GM21825 (cell line): ENCODE results near the gene RNF208.

ENCODE experiments used
- ATAC-seq: cut with Tn5 transposase; IDR thresholded peaks from one replicate; pipeline ENCODE4 v1.9.1; 2021; ENCODE audit warnings: mild to moderate bottlenecking, moderate library complexity; ENCODE audit not compliant: unreplicated experiment

Gene RNF208

DNA sequence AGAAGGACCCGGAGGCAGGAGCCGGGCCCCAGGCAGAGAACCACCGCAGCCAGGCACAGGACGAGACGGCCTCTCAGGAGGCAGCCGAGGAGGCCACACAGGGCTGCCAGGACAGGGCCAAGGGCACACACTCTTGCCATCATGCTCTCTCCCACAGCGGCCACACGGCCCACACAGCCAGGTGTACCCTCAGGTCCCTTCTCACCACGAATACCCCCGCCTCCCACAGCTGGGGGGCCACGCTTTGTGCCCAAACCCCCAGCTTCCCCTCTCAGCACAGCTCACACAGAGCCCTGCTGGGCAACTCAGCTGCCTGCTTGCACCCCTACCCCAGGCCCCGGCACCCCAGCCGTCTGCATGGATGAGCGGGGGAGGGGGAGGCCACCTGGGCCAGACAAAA, 28.3 kb downstream of the RNF208 start:
- ATAC-seq = no peak

DNA sequence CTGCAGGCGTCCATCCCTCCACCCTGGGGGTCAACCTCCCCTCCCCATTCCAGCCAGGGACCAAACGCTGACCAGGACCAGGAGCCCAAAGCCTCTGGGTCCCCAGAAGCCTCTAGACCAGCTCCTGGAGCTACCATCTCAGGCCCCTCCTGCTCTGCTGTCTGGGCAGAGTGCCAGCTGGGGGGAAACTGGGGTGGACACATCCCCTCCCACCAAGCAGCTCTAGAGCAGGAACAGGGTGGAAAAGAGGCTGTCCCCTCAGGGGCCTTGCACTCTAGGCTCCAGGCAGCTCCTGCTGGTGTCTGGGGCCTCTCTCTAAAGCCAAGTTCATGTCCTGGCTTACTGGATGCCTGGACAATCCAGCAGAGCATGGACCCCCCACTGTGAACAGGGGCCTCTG, 29.2 kb downstream of the RNF208 start:
- ATAC-seq = no peak

DNA sequence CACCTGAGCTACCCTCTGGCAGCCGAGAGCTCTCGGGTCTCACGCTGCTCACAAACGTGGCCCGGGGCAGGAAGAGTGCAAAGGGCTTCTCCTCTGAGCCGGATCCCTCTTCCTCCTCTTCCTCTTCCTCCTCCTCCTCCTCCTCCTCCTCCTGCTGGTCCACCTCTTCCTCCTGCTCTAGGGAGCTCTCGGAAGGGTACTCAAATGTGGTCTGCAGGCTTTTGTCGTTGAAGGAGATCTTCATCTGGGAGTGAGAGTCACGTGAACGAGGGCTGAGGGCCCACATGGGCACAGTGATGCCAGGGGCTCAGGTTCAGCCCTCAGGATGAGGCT, 29.6 kb downstream of the RNF208 start:
- no peak for ATAC-seq

DNA sequence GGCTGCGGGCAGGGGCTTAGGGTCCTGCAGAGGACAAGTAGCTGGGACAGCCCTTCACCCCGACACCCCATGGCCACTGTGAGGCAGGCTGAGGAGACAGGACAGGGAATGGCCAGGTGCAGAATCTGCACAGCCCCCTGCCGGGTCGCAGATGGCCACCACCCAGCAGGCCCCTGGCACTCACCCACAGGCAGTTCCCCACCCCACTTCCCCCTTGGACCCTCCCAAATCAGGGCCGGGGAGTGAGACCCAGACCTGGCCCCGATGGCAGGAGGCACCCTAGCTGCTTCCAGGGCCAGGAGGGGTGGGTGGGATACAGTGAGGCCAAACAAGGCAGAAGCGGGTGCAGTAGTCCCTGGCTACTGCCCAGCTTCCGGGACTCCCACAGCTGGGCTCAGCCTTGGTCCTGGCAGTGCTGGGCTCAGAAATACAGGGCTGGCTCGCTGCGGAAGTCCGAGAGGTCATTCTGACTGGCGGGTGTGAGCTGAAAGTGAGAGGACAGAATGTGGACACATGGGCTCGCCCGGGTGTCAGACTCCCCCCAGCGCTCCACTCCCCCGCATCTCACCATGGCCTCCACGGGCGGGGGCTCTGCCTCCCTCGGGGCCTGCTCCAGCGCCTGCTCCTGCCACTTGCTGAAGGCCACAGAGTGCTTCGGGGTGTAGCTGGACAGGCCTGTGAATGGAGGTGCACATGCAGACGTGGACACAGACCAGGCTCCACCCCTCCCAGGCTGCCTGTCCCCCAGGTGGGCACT, 30.2 kb downstream of the RNF208 start:
- ATAC-seq = no peak

DNA sequence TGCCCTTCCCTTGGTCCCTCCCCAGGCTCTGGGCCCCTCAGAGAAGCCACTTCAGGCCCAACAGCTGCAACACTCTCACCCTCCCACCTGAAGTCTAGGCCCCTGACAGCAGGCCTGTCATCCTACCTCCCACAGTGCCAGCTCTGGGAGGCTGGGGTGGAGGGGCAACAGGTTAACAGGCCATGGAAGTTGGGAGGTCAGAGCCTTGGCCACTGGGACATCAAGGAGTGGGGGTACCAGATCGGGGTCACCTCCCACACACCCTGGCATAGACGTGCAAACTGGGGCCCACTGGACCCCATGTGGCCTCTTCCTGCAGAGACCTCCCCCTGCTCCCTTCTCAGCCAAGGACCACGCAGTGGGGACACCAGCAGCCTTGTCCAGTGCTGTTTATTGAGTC, 30.8 kb downstream of the RNF208 start:
- no peak for ATAC-seq

DNA sequence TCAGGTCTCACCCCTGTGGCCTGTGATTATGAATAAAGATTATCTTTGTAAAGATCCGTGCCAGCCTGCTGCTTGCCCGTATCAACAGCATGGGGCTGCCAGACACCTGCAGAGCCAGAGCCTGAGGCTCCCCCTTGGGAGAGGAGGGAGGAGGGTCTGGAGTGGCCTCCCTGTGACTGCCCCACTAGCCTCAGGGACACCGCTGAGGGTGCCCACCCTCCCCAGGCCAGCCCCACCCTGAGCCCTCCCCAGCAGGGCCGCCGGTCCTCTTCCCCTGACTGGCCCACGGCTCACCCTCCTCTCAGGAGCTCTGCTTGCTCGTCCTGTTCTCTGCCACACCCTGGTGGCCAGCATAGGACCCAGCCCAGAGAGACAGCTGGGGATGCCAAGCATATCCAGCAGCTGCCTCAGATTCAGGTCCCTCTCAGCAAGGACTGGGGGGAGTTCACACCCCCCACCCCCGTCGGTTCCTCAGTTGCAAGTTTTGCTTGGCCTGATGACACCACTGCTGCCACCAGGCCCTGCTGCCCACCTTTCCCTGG, 31.7 kb downstream of the RNF208 start:
- no peak for ATAC-seq

DNA sequence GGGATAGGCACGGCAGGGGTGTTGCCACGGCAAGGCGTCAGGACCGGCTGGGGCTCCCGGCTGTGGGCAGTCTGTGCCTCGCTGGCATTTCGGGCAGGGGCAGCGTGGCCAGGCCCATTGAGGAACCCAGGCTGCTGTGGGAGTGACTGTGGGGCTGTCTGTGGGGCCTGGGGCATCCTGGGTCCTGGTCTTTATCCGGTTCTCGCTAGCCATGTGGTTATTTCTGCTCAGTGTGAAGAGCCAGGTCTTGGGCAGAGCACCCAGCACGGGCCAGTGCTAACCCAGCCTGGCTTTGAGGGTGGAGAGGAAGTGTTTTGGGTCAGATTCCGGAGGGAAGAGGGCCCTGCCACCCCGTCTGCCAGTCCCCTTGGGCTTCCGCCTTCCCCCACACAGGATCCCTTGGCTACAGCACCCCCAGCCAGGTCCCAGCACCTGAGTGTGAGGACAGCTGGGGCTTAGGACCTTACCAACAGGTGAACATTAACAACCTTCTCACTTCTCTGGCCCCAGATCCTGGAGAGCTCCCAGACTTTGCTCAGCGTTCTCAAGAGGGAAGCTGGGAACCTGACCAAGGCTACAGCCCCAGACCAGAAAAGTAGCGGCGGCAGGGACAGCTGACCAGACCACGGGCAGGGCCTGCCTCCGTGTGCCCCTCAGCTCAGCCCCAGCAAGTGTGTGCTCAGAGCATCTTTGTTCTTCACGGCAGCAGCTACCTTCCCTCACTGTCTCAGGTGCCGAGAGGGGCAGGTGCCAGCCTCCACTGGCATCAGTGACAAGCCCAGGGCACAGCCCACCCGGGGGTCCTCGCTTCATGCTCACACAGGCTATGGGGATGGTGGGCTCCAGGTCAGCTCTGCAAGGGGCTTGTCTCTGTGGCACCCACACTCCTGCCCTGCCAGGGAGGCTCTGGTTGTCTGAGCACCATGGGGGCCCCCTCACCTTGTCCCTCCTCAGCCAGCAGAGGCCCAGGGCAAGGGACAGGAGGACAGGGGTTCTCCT, 32.4 kb downstream of the RNF208 start:
- no peak for ATAC-seq

DNA sequence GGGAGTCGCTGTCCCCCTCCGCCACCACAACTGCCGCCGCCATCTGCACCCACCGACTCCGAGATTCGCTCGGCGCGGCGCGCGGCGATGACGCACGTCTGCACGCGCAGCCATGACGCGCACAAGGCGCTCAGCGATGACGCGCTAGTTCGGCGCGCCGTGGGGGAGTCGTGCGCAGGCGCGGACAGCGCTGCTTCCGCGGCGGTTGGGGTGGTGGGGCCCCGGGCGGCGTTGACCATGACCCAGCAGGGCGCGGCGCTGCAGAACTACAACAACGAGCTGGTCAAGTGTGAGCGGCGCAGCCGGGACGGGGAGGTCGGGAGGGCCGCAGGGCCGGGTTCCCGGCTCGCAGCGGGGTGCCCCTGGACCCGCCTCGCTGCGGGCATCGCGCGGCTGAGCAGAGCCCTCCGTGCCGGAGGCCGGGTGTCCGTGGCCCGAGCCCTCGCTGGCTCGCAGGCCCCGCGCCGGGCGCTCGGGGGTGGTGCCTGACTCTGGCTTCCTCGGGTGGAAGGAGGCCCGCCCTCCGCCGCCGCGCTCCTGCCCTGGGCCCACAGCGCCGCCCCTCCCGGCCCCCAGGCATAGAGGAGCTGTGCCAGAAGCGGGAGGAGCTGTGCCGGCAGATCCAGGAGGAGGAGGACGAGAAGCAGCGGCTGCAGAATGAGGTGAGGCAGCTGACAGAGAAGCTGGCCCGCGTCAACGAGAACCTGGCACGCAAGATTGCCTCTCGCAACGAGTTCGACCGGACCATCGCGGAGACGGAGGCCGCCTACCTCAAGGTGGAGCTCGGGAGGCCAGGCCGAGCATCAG, 33.3 kb downstream of the RNF208 start, which contains the start of the genes ANAPC2 and SSNA1:
ANAPC2 (minus strand) TSS at position 71 of the 807 bp plus-strand sequence; CDS start at position 43, 28 bp downstream.
SSNA1 (plus strand) TSS at position 187 of the 807 bp plus-strand sequence; CDS start at position 238, 51 bp downstream.
- peak; percentile 66 for ATAC-seq

DNA sequence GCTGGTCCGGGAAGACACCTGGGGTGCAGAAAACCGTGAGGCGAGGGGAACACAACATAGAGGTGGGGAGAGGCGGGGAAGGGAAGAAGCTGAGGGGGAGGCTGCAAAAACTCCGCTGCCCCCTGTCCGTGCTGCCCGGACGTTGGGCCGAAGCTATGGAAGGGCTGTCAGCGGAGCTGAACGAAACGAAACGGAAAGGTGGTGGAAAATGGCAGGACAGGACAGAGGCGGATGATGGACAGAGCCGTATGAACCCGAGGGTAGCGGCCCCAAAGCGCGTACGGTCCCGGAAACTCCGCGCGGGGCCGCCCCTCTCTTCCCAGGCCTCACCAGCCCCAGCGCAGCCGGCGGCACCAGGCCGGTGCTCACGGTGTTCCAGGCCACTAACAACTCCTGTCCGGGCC, 34.0 kb downstream of the RNF208 start:
- no peak for ATAC-seq

DNA sequence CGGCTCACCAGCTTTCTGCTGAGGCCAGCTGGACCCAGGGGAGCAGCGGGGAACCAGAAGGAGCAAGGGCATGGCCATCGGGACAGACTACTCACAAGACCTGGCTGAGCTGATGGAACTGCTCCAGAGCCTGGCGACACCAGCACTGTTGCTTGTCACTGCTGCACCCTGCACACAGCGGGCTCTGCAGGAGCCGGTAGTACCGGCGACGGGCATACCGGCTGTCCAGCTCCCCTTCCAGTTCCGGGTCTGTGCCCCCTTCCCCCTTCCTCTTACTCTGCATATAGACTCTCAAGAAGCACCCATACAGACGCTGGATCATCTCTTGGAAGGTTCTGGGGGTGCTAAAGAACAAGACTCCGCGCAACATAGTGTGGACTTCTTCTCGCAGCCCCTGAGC, 34.7 kb downstream of the RNF208 start:
- ATAC-seq = no peak

DNA sequence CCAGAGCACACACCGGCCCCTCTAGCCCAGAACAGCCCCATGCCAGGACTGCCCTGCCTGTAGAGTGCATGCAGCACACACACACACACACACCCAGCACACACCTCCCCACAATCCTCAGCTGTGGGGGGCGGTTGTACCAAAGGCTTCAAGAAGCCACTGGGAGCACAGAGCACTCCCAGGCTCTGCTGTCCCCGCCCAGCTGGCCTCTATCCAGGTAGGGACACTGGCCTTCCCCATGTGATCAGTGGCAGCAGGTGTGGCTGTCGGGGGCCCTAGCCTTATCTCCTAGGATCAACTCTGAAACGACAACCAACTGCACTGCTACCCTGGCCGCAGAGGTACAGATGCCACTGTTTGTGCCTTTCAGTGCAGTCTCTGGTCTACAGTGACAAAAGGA, 35.7 kb downstream of the RNF208 start:
- no peak for ATAC-seq

DNA sequence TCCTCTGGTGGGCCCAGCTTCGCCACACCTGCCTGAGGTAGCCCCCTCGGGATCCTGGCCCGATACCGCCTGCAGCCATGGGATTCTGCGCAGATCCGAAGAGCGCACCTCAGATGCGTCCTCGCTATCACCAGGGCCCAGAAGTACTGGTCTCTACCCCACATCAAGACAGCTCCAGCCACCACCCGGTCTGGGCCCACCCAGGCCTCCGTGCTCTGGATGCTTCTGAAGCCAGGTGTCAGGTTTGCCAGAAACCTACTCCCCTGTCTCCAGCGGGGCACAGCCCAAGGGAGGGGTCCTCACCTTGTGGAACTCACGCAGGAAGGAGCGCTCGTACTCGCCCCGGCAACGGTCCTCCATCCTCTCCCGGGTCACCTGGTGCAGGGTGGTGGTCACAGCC, 36.1 kb downstream of the RNF208 start:
- ATAC-seq = no peak

DNA sequence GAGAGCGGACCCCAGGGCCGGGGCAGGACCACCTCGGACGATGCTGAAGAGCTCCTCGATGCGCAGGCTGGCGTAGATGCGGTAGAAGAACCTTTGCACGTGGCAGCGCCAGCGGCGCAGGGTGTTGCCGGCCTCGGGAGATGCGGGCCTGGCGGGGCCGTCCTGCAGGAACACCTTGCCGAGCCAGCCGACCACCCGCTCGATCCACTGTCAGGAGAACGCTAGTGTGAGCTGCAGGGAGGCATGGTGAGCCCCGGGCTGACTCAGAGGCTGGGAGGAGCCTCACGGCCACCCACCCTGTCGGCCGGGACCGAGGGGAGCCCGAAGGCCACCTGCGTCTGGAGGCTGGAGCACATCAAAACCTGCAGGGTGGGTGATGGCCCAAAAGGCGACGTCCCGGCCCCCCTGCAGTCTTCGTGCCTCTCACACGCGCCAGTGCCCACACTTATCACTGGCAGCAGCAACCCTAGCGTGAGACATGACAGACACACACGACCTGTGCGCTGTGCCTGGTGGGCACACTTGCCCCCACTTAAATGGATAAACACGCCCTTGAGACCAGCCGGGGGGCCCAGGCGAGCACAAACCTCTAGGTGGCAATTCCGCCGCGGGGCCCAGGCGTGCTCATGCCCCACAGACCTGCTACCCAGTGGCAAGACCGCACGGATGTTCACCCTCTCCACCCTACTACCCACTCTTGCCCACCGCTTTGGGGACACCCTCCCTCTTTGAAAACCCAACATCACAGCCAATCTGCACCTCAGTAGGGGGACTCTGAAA, 37.0 kb downstream of the RNF208 start:
- no peak for ATAC-seq

DNA sequence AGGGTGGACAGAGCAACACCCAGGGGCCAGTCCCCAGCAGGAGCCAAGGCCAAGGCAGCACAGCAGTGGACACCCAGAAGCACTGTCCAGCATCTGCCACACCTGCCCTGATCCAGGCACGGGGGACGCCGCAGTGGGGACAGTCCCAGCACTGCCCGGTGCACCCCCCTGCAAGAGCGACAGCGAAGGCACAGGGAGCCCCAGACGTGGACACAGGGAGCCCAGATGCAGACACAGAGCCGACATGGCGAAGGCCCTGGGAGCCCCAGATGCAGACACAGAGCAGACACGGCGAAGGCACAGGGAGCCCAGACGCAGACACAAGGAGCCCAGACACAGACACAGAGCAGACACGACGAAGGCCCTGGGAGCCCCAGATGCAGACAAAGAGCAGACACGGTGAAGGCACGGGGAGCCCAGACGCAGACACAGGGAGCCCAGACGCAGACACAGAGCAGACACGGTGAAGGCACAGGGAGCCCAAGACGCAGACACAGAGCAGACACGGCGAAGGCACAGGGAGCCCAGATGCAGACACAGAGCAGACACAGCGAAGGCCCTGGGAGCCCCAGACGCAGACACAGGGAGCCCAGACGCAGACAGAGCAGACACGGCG, 38.0 kb downstream of the RNF208 start:
- ATAC-seq = no peak

DNA sequence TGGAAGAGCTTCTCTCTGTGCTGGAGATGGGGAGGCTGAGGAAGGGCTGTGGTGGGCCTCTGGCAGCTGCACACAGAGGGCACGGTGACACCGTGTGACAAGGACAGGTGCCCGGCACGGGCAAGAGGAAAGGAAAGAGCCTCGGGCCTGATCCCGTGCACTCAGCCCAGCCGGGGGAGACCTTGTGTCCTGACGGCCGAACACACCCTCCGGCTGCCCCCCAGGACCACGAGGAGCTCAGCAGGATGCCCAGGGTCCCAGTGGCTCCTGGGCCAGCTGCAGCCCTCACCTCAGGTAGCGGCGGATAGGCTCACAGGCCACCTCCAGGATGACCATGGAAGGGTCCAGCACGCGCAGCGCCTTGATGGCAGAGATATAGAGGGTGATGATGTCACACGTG, 39.2 kb downstream of the RNF208 start:
- no peak for ATAC-seq

DNA sequence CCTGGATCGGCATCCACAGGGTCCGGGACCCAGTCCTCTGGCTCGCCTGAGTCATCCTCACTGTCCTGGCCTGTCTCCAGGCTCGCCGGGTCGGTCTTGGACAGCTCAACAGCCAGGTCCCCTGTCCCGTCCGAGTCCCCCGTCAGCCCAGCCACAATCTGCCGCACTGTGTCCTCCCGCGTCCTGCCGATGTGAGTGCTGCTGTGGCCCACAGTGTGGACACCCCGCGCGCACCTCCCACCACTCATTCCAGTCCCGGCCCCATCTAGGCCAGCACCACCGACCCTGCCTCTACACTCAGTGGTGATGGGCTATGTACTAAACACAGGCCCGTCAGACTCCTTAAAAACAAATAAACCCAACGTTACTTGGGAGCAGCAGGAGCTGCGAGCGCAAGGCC, 40.4 kb downstream of the RNF208 start:
- ATAC-seq = no peak

DNA sequence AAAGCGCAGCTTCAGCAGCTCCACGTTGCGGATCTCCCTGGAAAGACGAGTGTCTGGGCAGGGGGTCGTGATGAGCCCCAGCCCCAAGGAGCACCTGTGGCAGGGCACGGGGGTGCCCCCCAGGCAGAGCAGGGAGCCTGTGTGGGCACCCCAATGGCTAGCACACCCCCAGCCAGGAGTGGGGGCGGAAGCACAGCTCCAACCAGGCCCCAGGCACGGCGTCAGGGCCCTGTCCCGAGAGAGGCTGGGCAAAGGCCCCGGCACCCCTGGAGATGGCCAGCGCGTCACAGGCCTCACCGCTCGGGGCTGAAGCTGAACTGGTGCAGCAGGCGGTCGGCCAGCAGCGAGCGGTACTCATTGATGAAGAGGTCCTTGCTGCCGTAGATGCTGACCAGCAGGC, 41.5 kb downstream of the RNF208 start:
- ATAC-seq = no peak

DNA sequence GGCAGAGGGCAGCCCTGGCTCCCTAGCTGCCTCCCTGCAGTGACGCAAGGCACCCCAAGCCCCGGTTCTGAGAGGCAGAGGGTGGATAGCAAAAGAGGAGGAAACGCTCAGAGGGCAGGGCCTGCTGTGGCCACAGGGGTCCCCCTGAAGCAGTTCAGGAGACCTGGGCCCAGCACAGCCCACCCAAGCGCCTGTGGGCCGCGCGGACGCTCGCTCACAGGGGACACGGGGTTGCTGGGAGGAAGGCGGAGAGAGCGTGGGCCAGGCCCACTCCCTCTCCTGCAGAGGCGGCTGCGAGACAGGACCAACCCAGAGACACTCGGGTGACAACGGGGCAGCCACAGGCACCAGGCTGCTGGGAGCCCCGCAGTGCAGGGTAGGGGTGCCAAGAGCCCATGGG, 42.3 kb downstream of the RNF208 start:
- ATAC-seq = no peak

DNA sequence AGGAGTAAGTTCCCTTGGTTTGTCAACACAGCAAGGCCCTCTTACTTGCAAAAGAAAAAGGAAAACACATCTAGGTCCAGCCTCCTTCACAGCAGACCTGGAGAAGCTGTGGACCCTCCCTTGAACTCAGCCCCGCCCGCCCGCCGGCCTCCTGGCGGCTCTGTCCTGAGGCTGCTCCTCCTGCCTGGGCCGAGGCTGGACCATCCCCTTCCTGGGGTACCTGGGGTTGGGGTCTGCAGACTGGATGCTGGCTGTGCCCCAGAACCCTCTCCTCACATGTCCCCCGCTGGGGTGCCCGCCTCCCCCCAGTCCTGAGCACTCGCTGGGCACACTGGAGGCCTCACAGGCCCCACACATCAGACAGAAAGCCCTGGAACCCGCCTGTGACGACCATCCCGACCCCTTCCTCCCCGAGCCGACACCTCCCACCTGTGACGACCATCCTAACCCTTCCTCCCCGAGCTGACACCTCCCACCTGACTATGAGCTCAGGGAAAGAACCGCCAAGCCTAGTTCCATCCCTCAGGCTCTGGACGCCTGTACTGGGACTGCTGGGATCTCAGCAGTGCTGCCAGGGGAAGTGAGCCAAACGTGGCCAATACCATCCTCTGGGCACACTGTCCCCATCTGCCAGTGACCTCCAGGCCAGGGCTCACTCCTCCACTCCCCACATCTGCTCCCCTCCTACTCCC, 43.0 kb downstream of the RNF208 start:
- no peak for ATAC-seq
